WTC11 (cell line): Measurements from ENCODE around the gene TVP23A. TPM values are rescaled to one million over a fixed set of nuclear protein-coding genes. Genes with fewer than 3 reads are reported as not detected.
"Not testable (repeated sequence)": the region's sequence is repeated elsewhere in the genome, so short reads cannot be mapped to it uniquely, and the experiment has no call there.

ENCODE experiments used
- ATAC-seq: fragments of 200-7000 bp; cut with Tn5 transposase; 2 replicates; pipeline ENCODE4 v1.10.0; 2021; ENCODE audit warnings: mild to moderate bottlenecking, moderate library complexity
- CTCF ChIA-PET: fragments of 300-600 bp; sonication (Branson Sonifier 250); formaldehyde crosslinking; loops from one replicate; lab custom pipeline; 2021; ENCODE audit warnings: antibody characterized with exemption; lab: Charles Lee
- POLR2A ChIA-PET: fragments of 350-600 bp; sonication (Branson Sonifier 250); formaldehyde crosslinking; loops from one replicate; lab custom pipeline; 2021; ENCODE audit warnings: antibody characterized with exemption; lab: Charles Lee
- DNase-seq: peaks from one replicate; pipeline ENCODE4 v3.0.0; 2021; ENCODE audit warnings: low spot score
- H3K27ac Mint-ChIP-seq: 2 replicates; pipeline ENCODE4 v1.8.0; 2021; ENCODE audit warnings: mixed read lengths
- H3K27me3 Mint-ChIP-seq: 2 replicates; pipeline ENCODE4 v1.8.0; 2021; ENCODE audit warnings: low read depth, mild to moderate bottlenecking, moderate library complexity, mixed read lengths
- H3K36me3 Mint-ChIP-seq: 2 replicates; pipeline ENCODE4 v1.8.0; 2021; ENCODE audit warnings: mixed read lengths
- H3K4me1 Mint-ChIP-seq: 2 replicates; pipeline ENCODE4 v1.8.0; 2022; ENCODE audit warnings: mixed read lengths
- H3K4me3 Mint-ChIP-seq: 2 replicates; pipeline ENCODE4 v1.8.0; 2021; ENCODE audit warnings: mild to moderate bottlenecking, moderate library complexity, mixed read lengths
- H3K9me3 Mint-ChIP-seq: 2 replicates; pipeline ENCODE4 v1.8.0; 2021; ENCODE audit warnings: mixed read lengths
- ELF4 ChIP-seq: sonication (generic); formaldehyde crosslinking; IDR thresholded peaks from 2 replicates; pipeline ENCODE4 v1.8.1; 2022; ENCODE audit warnings: low read depth, mild to moderate bottlenecking, moderate library complexity, missing genetic modification reagents
- GABPB1 ChIP-seq: sonication (generic); formaldehyde crosslinking; IDR thresholded peaks from 2 replicates; pipeline ENCODE4 v1.8.1; 2023; ENCODE audit warnings: mild to moderate bottlenecking, missing genetic modification reagents
- NFE2L1 ChIP-seq: sonication (generic); formaldehyde crosslinking; IDR thresholded peaks from 2 replicates; pipeline ENCODE4 v1.8.1; 2023; ENCODE audit warnings: missing genetic modification reagents
- PRRX2 ChIP-seq: fragments of 250-450 bp; sonication (Bioruptor Pico); IDR thresholded peaks from 2 replicates; pipeline ENCODE4 v1.8.0; 2021; ENCODE audit warnings: mild to moderate bottlenecking
- SMAD4 ChIP-seq: sonication (generic); formaldehyde crosslinking; IDR thresholded peaks from 2 replicates; pipeline ENCODE4 v1.8.0; 2022; ENCODE audit warnings: mild to moderate bottlenecking, missing genetic modification reagents
- TEAD4 ChIP-seq: sonication (generic); formaldehyde crosslinking; IDR thresholded peaks from 2 replicates; pipeline ENCODE4 v1.8.0; 2022; ENCODE audit warnings: mild to moderate bottlenecking, missing genetic modification reagents
- ZNF138 ChIP-seq: sonication (generic); formaldehyde crosslinking; conservative IDR thresholded peaks from 2 replicates; pipeline ENCODE4 v1.8.1; 2022; ENCODE audit warnings: mild to moderate bottlenecking, moderate library complexity, missing genetic modification reagents
- ZNF219 ChIP-seq: sonication (generic); formaldehyde crosslinking; IDR thresholded peaks from 2 replicates; pipeline ENCODE4 v1.8.0; 2023; ENCODE audit warnings: missing genetic modification reagents, mild to moderate bottlenecking, borderline replicate concordance
- total RNA-seq: library from RNA; stranded (reverse); gene quantifications from 3 replicates; pipeline ENCODE4 v1.2.3, GENCODE V29; 2021
- TF ChIP-seq, protein P1 (sequence below): sonication (generic); formaldehyde crosslinking; IDR thresholded peaks from 2 replicates; pipeline ENCODE4 v1.8.1; 2023; ENCODE audit warnings: mild to moderate bottlenecking, missing genetic modification reagents, moderate library complexity
- TF ChIP-seq, protein P2 (sequence below): sonication (generic); formaldehyde crosslinking; IDR thresholded peaks from 2 replicates; pipeline ENCODE4 v1.8.0; 2022; ENCODE audit warnings: missing genetic modification reagents
- TF ChIP-seq, protein P3 (sequence below): sonication (generic); formaldehyde crosslinking; IDR thresholded peaks from 2 replicates; pipeline ENCODE4 v1.8.1; 2023; ENCODE audit warnings: mild to moderate bottlenecking, missing genetic modification reagents, borderline replicate concordance
- TF ChIP-seq, protein P4 (sequence below): sonication (generic); formaldehyde crosslinking; IDR thresholded peaks from 2 replicates; pipeline ENCODE4 v1.8.1; 2023; ENCODE audit warnings: mild to moderate bottlenecking, missing genetic modification reagents
- TF ChIP-seq, protein P5 (sequence below): sonication (generic); formaldehyde crosslinking; IDR thresholded peaks from 2 replicates; pipeline ENCODE4 v1.8.0; 2023; ENCODE audit warnings: missing genetic modification reagents

Gene TVP23A
- total RNA-seq, 1 experiment from 2014 or later, result 1.2 TPM

DNA sequence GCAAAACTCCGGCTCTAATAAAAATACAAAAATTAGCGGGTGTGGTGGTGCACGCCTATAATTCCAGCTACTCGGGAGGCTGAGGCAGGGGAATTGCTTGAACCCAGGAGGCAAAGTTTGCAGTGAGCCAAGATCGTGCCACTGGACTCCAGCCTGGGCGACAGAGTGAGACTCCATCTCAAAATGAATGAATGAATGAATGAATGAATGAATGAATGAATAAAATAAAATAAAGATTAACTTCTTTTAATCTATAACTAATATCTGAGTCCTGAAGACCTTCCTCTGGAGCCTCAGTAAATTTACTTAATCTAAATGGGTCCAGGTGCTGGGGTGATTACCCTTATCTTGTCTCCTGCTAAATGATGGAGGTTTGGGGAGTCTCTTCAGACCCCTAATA, 38.7 kb downstream of the TVP23A start:
- DNase-seq, H3K27me3 Mint-ChIP-seq, ATAC-seq, H3K27ac Mint-ChIP-seq, H3K4me1 Mint-ChIP-seq, POLR2A ChIA-PET, CTCF ChIA-PET, H3K4me3 Mint-ChIP-seq, H3K36me3 Mint-ChIP-seq: not testable (repeated sequence)
- peaks cover 22% of the 10 kb centered on the region for H3K9me3 Mint-ChIP-seq

DNA sequence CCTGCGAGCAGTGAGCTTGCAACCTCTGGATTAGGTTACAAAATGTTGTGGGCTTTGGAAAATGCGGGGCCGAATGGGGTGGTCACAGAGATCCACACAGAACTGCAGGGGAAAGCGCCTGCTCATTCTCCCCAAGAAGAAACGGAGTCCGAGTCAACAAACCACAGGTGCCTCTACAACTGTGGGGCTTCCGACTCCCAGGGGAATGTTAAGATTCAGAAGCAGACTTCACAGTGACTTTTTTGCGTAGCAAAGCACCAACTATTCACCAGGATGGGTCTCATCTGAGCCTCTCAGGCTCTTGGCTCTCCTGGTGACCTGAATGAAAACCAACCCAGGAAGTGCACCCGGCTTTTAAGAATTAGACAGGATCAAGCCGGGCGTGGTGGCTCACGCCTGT, 41.2 kb downstream of the TVP23A start:
- Mint-ChIP-seq H3K9me3 (peaks cover 14% of the 10 kb centered on the region), H3K36me3 (peaks cover 8% of the 10 kb centered on the region), H3K27ac (no peak overlapping the region), H3K4me3 (no peak overlapping the region), H3K4me1 (peaks cover 6% of the 10 kb centered on the region; the same call in 1 of the 2 replicates), H3K27me3 (no peaks in the 10 kb centered on the region)
- TF ChIP-seq, protein P1, sequence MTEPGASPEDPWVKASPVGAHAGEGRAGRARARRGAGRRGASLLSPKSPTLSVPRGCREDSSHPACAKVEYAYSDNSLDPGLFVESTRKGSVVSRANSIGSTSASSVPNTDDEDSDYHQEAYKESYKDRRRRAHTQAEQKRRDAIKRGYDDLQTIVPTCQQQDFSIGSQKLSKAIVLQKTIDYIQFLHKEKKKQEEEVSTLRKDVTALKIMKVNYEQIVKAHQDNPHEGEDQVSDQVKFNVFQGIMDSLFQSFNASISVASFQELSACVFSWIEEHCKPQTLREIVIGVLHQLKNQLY (CRISPR knock-in tag), result no peak
- no peak for TF ChIP-seq GABPB1 (CRISPR knock-in tag)
- no peak for TF ChIP-seq ZNF219
- TF ChIP-seq PRRX2 (CRISPR knock-in tag), result no peak
- TF ChIP-seq, protein P2, sequence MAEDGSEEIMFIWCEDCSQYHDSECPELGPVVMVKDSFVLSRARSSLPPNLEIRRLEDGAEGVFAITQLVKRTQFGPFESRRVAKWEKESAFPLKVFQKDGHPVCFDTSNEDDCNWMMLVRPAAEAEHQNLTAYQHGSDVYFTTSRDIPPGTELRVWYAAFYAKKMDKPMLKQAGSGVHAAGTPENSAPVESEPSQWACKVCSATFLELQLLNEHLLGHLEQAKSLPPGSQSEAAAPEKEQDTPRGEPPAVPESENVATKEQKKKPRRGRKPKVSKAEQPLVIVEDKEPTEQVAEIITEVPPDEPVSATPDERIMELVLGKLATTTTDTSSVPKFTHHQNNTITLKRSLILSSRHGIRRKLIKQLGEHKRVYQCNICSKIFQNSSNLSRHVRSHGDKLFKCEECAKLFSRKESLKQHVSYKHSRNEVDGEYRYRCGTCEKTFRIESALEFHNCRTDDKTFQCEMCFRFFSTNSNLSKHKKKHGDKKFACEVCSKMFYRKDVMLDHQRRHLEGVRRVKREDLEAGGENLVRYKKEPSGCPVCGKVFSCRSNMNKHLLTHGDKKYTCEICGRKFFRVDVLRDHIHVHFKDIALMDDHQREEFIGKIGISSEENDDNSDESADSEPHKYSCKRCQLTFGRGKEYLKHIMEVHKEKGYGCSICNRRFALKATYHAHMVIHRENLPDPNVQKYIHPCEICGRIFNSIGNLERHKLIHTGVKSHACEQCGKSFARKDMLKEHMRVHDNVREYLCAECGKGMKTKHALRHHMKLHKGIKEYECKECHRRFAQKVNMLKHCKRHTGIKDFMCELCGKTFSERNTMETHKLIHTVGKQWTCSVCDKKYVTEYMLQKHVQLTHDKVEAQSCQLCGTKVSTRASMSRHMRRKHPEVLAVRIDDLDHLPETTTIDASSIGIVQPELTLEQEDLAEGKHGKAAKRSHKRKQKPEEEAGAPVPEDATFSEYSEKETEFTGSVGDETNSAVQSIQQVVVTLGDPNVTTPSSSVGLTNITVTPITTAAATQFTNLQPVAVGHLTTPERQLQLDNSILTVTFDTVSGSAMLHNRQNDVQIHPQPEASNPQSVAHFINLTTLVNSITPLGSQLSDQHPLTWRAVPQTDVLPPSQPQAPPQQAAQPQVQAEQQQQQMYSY (CRISPR knock-in tag), result no peak
- TF ChIP-seq NFE2L1 (CRISPR knock-in tag), result no peak
- TF ChIP-seq, protein P3, sequence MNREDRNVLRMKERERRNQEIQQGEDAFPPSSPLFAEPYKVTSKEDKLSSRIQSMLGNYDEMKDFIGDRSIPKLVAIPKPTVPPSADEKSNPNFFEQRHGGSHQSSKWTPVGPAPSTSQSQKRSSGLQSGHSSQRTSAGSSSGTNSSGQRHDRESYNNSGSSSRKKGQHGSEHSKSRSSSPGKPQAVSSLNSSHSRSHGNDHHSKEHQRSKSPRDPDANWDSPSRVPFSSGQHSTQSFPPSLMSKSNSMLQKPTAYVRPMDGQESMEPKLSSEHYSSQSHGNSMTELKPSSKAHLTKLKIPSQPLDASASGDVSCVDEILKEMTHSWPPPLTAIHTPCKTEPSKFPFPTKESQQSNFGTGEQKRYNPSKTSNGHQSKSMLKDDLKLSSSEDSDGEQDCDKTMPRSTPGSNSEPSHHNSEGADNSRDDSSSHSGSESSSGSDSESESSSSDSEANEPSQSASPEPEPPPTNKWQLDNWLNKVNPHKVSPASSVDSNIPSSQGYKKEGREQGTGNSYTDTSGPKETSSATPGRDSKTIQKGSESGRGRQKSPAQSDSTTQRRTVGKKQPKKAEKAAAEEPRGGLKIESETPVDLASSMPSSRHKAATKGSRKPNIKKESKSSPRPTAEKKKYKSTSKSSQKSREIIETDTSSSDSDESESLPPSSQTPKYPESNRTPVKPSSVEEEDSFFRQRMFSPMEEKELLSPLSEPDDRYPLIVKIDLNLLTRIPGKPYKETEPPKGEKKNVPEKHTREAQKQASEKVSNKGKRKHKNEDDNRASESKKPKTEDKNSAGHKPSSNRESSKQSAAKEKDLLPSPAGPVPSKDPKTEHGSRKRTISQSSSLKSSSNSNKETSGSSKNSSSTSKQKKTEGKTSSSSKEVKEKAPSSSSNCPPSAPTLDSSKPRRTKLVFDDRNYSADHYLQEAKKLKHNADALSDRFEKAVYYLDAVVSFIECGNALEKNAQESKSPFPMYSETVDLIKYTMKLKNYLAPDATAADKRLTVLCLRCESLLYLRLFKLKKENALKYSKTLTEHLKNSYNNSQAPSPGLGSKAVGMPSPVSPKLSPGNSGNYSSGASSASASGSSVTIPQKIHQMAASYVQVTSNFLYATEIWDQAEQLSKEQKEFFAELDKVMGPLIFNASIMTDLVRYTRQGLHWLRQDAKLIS (CRISPR knock-in tag), result no peak
- TF ChIP-seq, protein P4, sequence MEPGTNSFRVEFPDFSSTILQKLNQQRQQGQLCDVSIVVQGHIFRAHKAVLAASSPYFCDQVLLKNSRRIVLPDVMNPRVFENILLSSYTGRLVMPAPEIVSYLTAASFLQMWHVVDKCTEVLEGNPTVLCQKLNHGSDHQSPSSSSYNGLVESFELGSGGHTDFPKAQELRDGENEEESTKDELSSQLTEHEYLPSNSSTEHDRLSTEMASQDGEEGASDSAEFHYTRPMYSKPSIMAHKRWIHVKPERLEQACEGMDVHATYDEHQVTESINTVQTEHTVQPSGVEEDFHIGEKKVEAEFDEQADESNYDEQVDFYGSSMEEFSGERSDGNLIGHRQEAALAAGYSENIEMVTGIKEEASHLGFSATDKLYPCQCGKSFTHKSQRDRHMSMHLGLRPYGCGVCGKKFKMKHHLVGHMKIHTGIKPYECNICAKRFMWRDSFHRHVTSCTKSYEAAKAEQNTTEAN (CRISPR knock-in tag), result no peak
- TF ChIP-seq, protein P5, sequence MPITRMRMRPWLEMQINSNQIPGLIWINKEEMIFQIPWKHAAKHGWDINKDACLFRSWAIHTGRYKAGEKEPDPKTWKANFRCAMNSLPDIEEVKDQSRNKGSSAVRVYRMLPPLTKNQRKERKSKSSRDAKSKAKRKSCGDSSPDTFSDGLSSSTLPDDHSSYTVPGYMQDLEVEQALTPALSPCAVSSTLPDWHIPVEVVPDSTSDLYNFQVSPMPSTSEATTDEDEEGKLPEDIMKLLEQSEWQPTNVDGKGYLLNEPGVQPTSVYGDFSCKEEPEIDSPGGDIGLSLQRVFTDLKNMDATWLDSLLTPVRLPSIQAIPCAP (CRISPR knock-in tag), result no peak
- no peak for TF ChIP-seq TEAD4 (CRISPR knock-in tag)
- TF ChIP-seq ELF4 (CRISPR knock-in tag), result no peak
- no peak for TF ChIP-seq SMAD4 (CRISPR knock-in tag)
- TF ChIP-seq ZNF138 (CRISPR knock-in tag), result no peak
- no peak for DNase-seq
- no peak for ATAC-seq
- ChIA-PET POLR2A (no interaction called here), CTCF (no interaction called here)

DNA sequence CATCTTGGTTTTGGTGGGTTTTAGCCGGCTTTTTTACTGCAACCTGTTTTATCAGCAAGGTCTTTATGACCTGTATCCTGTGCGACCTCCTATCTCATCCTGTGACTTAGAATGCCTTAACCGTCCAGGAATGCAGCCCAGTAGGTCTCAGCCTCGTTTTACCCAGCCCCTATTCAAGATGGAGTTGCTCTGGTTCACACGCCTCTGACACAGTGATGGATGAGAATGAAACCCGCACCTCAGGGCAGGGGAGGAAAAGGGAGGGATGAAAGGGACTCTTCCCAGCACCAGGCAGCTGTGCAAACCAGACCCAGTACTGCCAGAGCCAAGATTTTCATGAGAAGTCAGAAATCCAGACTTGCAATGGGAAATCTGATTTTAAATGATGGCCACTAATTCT, 41.7 kb downstream of the TVP23A start:
- DNase-seq, H3K4me3 Mint-ChIP-seq, POLR2A ChIA-PET, H3K9me3 Mint-ChIP-seq, H3K27ac Mint-ChIP-seq, H3K36me3 Mint-ChIP-seq, H3K4me1 Mint-ChIP-seq, ATAC-seq, CTCF ChIA-PET, H3K27me3 Mint-ChIP-seq: not testable (repeated sequence)
